ENCODE results near the gene KIF26B.

DNA sequence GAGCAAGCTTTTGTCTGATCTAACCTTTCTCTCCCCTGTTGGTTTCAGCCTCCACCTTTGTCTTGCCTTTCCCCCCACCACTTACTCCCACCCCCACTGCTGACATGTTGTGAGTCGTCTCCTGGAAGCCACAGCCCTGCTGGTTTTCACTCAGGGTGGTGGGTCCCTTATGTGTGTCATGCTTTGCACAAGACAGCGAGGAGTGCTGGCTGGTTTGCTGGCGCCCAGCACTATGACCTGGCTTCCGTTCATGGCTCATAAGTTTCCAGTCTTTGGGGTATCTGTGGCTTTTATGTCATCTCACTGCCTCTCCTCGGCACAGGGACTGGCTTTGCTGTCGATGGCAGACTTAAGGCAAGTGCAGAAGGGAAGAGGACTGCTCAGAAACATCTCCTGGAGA lies 177.7 kb downstream of the KIF26B start:
- TF ChIP-seq, protein P1, sequence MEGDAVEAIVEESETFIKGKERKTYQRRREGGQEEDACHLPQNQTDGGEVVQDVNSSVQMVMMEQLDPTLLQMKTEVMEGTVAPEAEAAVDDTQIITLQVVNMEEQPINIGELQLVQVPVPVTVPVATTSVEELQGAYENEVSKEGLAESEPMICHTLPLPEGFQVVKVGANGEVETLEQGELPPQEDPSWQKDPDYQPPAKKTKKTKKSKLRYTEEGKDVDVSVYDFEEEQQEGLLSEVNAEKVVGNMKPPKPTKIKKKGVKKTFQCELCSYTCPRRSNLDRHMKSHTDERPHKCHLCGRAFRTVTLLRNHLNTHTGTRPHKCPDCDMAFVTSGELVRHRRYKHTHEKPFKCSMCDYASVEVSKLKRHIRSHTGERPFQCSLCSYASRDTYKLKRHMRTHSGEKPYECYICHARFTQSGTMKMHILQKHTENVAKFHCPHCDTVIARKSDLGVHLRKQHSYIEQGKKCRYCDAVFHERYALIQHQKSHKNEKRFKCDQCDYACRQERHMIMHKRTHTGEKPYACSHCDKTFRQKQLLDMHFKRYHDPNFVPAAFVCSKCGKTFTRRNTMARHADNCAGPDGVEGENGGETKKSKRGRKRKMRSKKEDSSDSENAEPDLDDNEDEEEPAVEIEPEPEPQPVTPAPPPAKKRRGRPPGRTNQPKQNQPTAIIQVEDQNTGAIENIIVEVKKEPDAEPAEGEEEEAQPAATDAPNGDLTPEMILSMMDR (IDR thresholded peaks at IDR 0.05): no peak
- no peak for TF ChIP-seq EP300 (IDR thresholded peaks at IDR 0.05)

Data from tibial nerve (tissue), 4 donors.